ENCODE measurements around the gene WASF3. TPM values are rescaled to one million over a fixed set of nuclear protein-coding genes. Genes with fewer than 3 reads are reported as not detected.

The WASF3 gene
- total and polyA plus RNA-seq, 10 donors = 1.7 to 16.4 (median 8.4) TPM

GRCh38 chr13:26587251-26587650, 29.8 kb downstream of the WASF3 start:
- Histone ChIP-seq H3K27me3 (replicated peaks in 1 of 7) (no peaks in the 10 kb centered on the region), H3K4me1 (peaks cover 0 to 6% (median 0%) of the 10 kb centered on the region in 6 donors)
- no peak for TF ChIP-seq POLR2AphosphoS5 (IDR thresholded peaks at IDR 0.05)

GRCh38 chr13:26589226-26589625, 31.7 kb downstream of the WASF3 start:
- no peak for TF ChIP-seq POLR2AphosphoS5 (IDR thresholded peaks at IDR 0.05)
- TF ChIP-seq CTCF (IDR thresholded peaks at IDR 0.05 in 8 of 11, conservative IDR thresholded peaks at IDR 0.05 in 3 of 11) = no peak
- TF ChIP-seq POLR2A (IDR thresholded peaks at IDR 0.05) = no peak
- WGBS, 5 donors = 70 to 89% (median 76%) methylated on average over 1 of the region's 1 CpG
- Histone ChIP-seq H3K36me3 (no peaks in the 10 kb centered on the region), H3K27ac (no peak overlapping the region), H3K9me3 (no peaks in the 10 kb centered on the region), H3K4me1 (peaks cover 0 to 6% (median 0%) of the 10 kb centered on the region in 6 donors), H3K27me3 (replicated peaks in 1 of 7) (no peaks in the 10 kb centered on the region), H3K4me3 (no peak overlapping the region)
- intact Hi-C loops (cut with DNase I; ENCODE audit: low total_unique reads) = no loop called here
- DNase-seq = no peak

More at GRCh38 chr13:26587251-26587650, 29.8 kb downstream of the WASF3 start:
- intact Hi-C loops (cut with DNase I; ENCODE audit: low total_unique reads) = no loop called here
- no peak overlapping the region for H3K4me3 ChIP-seq
- no peak for DNase-seq
- H3K9me3 ChIP-seq = no peaks in the 10 kb centered on the region
- no peak overlapping the region for H3K27ac ChIP-seq
- H3K36me3 ChIP-seq = no peaks in the 10 kb centered on the region

DNA sequence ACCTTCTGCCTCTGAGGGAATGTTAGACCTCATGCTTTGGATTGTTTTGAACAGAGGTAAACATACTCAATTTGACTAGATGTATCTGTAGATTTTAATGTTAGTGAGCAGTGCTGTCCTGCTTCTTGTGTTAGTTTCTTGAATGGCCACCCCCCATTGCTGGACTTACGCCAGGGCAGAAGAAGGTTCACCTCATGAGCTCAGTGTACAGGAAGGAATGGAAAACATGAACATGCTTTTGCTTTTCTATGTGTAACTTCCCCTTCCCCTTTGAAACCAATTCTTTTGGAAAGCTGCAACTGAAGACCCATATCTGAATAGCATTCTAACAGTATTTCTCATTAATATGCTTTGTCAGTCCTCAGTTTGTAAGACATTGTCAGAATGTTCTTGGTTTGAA, 32.3 kb downstream of the WASF3 start:
- Histone ChIP-seq H3K27me3 (replicated peaks in 1 of 7) (no peaks in the 10 kb centered on the region), H3K4me3 (no peak overlapping the region), H3K9me3 (no peaks in the 10 kb centered on the region), H3K27ac (no peak overlapping the region), H3K36me3 (no peaks in the 10 kb centered on the region), H3K4me1 (peaks cover 0 to 6% (median 0%) of the 10 kb centered on the region in 6 donors)
- 9 to 30% (median 25%) methylated on average over 1 of the region's 1 CpG for WGBS, 5 donors
- intact Hi-C loops (cut with DNase I; ENCODE audit: low total_unique reads) = no loop called here
- DNase-seq = no peak
- no peak for TF ChIP-seq POLR2A (IDR thresholded peaks at IDR 0.05)
- TF ChIP-seq CTCF (IDR thresholded peaks at IDR 0.05 in 8 of 11, conservative IDR thresholded peaks at IDR 0.05 in 3 of 11) = no peak
- no peak for TF ChIP-seq POLR2AphosphoS5 (IDR thresholded peaks at IDR 0.05)

DNA sequence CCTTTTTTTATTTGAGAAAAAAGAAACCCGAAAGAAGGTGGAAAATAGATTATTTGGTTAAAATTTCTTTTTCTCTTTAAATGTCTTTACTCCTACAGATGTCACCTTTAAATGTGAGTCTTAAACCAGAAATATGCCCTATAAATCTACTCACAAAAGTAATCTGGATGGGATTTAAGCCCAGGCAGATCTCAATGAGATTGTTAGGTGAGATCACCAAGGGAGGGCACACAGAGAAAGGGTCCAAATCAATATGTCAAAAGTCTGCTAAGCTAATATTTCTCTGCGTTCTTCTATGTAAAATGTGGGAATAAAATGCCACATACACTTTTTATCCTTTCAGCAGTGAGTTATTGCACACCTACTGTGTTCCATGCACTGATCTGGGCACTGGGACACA, 32.9 kb downstream of the WASF3 start:
- Histone ChIP-seq H3K27ac (no peak overlapping the region), H3K4me1 (peaks cover 0 to 6% (median 0%) of the 10 kb centered on the region in 6 donors), H3K4me3 (no peak overlapping the region), H3K36me3 (no peaks in the 10 kb centered on the region), H3K27me3 (replicated peaks in 1 of 7) (no peaks in the 10 kb centered on the region), H3K9me3 (no peaks in the 10 kb centered on the region)
- WGBS, 5 donors = 85 to 94% (median 87%) methylated on average over 2 of the region's 2 CpGs
- no peak for TF ChIP-seq POLR2A (IDR thresholded peaks at IDR 0.05)
- TF ChIP-seq POLR2AphosphoS5 (IDR thresholded peaks at IDR 0.05) = no peak
- no peak for TF ChIP-seq CTCF (IDR thresholded peaks at IDR 0.05 in 8 of 11, conservative IDR thresholded peaks at IDR 0.05 in 3 of 11)
- DNase-seq = no peak
- intact Hi-C loops (cut with DNase I; ENCODE audit: low total_unique reads) = no loop called here

- DNase-seq = no peak
- no peaks in the 10 kb centered on the region for H3K36me3 ChIP-seq
- H3K9me3 ChIP-seq = peaks cover 0 to 5% (median 0%) of the 10 kb centered on the region in 8 donors
- peaks cover 0 to 6% (median 0%) of the 10 kb centered on the region in 6 donors for H3K4me1 ChIP-seq
- H3K27me3 ChIP-seq (replicated peaks in 1 of 7) = no peaks in the 10 kb centered on the region
- H3K27ac ChIP-seq = no peak overlapping the region
- 50 to 67% (median 58%) methylated on average over 4 of the region's 4 CpGs for WGBS, 5 donors
- TF ChIP-seq POLR2A (IDR thresholded peaks at IDR 0.05) = no peak
- TF ChIP-seq POLR2AphosphoS5 (IDR thresholded peaks at IDR 0.05) = no peak
- TF ChIP-seq CTCF (IDR thresholded peaks at IDR 0.05 in 8 of 11, conservative IDR thresholded peaks at IDR 0.05 in 3 of 11) = no peak
- H3K4me3 ChIP-seq = no peak overlapping the region
- intact Hi-C loops (cut with DNase I; ENCODE audit: low total_unique reads) = no loop called here
Measured at GRCh38 chr13:26590951-26591350, 33.5 kb downstream of the WASF3 start.

Measured in spleen (tissue), 11 donors.